ENCODE results near the gene PACC1.

DNA sequence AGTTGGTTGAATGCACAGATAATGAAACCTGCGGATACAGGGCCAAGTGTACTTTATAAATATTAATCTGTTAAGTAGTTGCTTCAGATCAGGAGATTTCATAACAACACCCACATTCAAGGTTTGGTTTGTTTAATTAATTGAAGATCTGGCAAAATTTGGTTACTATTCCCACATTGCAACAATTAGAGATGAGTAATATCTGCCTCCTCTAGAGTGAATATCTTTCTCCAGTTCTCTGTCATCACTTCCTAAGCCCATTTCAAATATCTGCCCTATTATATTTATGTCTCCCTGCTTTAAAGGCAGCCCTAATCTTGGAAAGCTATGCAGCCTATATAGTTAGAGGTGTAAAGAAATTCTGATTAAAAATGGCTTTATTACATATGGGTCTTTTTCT, 68.1 kb downstream of the PACC1 start:
- TF ChIP-seq, protein P1, sequence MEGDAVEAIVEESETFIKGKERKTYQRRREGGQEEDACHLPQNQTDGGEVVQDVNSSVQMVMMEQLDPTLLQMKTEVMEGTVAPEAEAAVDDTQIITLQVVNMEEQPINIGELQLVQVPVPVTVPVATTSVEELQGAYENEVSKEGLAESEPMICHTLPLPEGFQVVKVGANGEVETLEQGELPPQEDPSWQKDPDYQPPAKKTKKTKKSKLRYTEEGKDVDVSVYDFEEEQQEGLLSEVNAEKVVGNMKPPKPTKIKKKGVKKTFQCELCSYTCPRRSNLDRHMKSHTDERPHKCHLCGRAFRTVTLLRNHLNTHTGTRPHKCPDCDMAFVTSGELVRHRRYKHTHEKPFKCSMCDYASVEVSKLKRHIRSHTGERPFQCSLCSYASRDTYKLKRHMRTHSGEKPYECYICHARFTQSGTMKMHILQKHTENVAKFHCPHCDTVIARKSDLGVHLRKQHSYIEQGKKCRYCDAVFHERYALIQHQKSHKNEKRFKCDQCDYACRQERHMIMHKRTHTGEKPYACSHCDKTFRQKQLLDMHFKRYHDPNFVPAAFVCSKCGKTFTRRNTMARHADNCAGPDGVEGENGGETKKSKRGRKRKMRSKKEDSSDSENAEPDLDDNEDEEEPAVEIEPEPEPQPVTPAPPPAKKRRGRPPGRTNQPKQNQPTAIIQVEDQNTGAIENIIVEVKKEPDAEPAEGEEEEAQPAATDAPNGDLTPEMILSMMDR (IDR thresholded peaks at IDR 0.05), result no peak
- TF ChIP-seq TP53 (CRISPR knock-in tag; IDR thresholded peaks at IDR 0.05) (no peak), MLX (CRISPR knock-in tag; IDR thresholded peaks at IDR 0.05) (no peak), ESRRA (CRISPR knock-in tag; IDR thresholded peaks at IDR 0.05; ENCODE audit: borderline replicate concordance) (no peak), ATF3 (CRISPR knock-in tag; conservative IDR thresholded peaks at IDR 0.05) (no peak), MAX (CRISPR knock-in tag; IDR thresholded peaks at IDR 0.05) (no peak), CREB1 (CRISPR knock-in tag; IDR thresholded peaks at IDR 0.05) (no peak), TEAD4 (CRISPR knock-in tag; IDR thresholded peaks at IDR 0.05) (no peak), USF2 (CRISPR knock-in tag; IDR thresholded peaks at IDR 0.05) (no peak), ZNF396 (CRISPR knock-in tag; IDR thresholded peaks at IDR 0.05; ENCODE audit: borderline replicate concordance) (no peak), ARID4B (CRISPR knock-in tag; IDR thresholded peaks at IDR 0.05; ENCODE audit: borderline replicate concordance) (no peak)
- TF ChIP-seq, protein P2, sequence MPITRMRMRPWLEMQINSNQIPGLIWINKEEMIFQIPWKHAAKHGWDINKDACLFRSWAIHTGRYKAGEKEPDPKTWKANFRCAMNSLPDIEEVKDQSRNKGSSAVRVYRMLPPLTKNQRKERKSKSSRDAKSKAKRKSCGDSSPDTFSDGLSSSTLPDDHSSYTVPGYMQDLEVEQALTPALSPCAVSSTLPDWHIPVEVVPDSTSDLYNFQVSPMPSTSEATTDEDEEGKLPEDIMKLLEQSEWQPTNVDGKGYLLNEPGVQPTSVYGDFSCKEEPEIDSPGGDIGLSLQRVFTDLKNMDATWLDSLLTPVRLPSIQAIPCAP (CRISPR knock-in tag; IDR thresholded peaks at IDR 0.05), result no peak
